HepG2 (cell line): ENCODE data around the gene HAUS1.

ENCODE experiments used
- BRCA1 ChIP-seq: sonication (generic); formaldehyde crosslinking; IDR thresholded peaks from 2 replicates; pipeline ENCODE4 v1.4.0; 2020; ENCODE audit warnings: missing genetic modification reagents
- CTCF ChIP-seq: sonication (generic); formaldehyde crosslinking; IDR thresholded peaks from 2 replicates; pipeline ENCODE4 v1.5.0; 2020; ENCODE audit warnings: mild to moderate bottlenecking, missing genetic modification reagents, moderate library complexity
- HMG20A ChIP-seq: IDR thresholded peaks from 2 replicates; pipeline ENCODE4 v1.6.1; 2016; ENCODE audit warnings: borderline replicate concordance
- KLF9 ChIP-seq: IDR thresholded peaks from 2 replicates; pipeline ENCODE4 v1.6.1; 2016; ENCODE audit warnings: low read depth
- SMAD1 ChIP-seq: sonication (generic); formaldehyde crosslinking; IDR thresholded peaks from 2 replicates; pipeline ENCODE4 v1.4.0; 2020; ENCODE audit warnings: missing genetic modification reagents, low read depth, mild to moderate bottlenecking, borderline replicate concordance
- TARDBP ChIP-seq: sonication (generic); formaldehyde crosslinking; IDR thresholded peaks from 2 replicates; pipeline ENCODE4 v1.8.0; 2022; ENCODE audit warnings: mild to moderate bottlenecking, missing genetic modification reagents
- ZNF224 ChIP-seq: sonication (generic); formaldehyde crosslinking; IDR thresholded peaks from 2 replicates; pipeline ENCODE4 v1.5.0; 2020; ENCODE audit warnings: mild to moderate bottlenecking, missing genetic modification reagents
- ZNF24 ChIP-seq: fragments of 450-650 bp; IDR thresholded peaks from 2 replicates; pipeline ENCODE4 v1.6.1; 2017; ENCODE audit warnings: antibody characterized with exemption, mild to moderate bottlenecking
- ZNF510 ChIP-seq: sonication (generic); formaldehyde crosslinking; IDR thresholded peaks from 2 replicates; pipeline ENCODE4 v1.4.0; 2020; ENCODE audit warnings: low read depth, mild to moderate bottlenecking, missing genetic modification reagents
- ZNF562 ChIP-seq: sonication (generic); formaldehyde crosslinking; IDR thresholded peaks from 2 replicates; pipeline ENCODE4 v1.8.0; 2022; ENCODE audit warnings: missing genetic modification reagents, borderline replicate concordance
- TF ChIP-seq, protein P1 (sequence below): sonication (generic); formaldehyde crosslinking; IDR thresholded peaks from 2 replicates; pipeline ENCODE4 v1.4.0; 2020; ENCODE audit warnings: missing genetic modification reagents

DNA sequence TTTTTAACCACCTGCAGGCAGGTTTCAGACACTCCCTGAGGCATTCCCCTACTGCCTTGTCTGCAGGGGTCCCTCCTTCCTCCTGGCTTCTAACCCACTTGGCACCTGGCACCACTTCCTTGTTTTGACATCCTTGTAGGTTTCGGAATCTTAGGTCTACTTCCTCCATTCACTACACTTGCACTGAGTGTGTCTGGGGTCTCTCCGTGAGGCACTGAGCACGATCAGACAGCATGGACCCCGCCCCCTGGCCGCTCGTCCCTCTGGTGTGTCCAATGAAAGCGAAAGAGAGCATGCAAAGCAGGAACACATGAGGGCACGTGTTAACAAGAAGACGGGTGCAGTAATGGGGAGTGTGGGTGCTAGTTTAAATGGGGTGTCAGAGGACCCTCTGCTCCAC is 63.8 kb downstream of the HAUS1 start:
- TF ChIP-seq ZNF224 (CRISPR knock-in tag) (no peak), ZNF510 (CRISPR knock-in tag) (no peak), SMAD1 (CRISPR knock-in tag) (no peak), BRCA1 (CRISPR knock-in tag) (no peak), ZNF562 (CRISPR knock-in tag) (no peak), TARDBP (CRISPR knock-in tag) (no peak), ZNF24 (no peak), HMG20A (CRISPR knock-in tag) (no peak), CTCF (CRISPR knock-in tag) (no peak), KLF9 (no peak)
- TF ChIP-seq, protein P1, sequence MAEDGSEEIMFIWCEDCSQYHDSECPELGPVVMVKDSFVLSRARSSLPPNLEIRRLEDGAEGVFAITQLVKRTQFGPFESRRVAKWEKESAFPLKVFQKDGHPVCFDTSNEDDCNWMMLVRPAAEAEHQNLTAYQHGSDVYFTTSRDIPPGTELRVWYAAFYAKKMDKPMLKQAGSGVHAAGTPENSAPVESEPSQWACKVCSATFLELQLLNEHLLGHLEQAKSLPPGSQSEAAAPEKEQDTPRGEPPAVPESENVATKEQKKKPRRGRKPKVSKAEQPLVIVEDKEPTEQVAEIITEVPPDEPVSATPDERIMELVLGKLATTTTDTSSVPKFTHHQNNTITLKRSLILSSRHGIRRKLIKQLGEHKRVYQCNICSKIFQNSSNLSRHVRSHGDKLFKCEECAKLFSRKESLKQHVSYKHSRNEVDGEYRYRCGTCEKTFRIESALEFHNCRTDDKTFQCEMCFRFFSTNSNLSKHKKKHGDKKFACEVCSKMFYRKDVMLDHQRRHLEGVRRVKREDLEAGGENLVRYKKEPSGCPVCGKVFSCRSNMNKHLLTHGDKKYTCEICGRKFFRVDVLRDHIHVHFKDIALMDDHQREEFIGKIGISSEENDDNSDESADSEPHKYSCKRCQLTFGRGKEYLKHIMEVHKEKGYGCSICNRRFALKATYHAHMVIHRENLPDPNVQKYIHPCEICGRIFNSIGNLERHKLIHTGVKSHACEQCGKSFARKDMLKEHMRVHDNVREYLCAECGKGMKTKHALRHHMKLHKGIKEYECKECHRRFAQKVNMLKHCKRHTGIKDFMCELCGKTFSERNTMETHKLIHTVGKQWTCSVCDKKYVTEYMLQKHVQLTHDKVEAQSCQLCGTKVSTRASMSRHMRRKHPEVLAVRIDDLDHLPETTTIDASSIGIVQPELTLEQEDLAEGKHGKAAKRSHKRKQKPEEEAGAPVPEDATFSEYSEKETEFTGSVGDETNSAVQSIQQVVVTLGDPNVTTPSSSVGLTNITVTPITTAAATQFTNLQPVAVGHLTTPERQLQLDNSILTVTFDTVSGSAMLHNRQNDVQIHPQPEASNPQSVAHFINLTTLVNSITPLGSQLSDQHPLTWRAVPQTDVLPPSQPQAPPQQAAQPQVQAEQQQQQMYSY (CRISPR knock-in tag): no peak
